ENCODE measurements around the gene CCDC78. TPM values are rescaled to one million over a fixed set of nuclear protein-coding genes. Genes with fewer than 3 reads are reported as not detected.
A peak's percentile ranks its signal among the peaks of the same experiment; 100 is the strongest.

The CCDC78 gene
- total RNA-seq = 7.3 and 8.3 TPM in 2 replicates

DNA sequence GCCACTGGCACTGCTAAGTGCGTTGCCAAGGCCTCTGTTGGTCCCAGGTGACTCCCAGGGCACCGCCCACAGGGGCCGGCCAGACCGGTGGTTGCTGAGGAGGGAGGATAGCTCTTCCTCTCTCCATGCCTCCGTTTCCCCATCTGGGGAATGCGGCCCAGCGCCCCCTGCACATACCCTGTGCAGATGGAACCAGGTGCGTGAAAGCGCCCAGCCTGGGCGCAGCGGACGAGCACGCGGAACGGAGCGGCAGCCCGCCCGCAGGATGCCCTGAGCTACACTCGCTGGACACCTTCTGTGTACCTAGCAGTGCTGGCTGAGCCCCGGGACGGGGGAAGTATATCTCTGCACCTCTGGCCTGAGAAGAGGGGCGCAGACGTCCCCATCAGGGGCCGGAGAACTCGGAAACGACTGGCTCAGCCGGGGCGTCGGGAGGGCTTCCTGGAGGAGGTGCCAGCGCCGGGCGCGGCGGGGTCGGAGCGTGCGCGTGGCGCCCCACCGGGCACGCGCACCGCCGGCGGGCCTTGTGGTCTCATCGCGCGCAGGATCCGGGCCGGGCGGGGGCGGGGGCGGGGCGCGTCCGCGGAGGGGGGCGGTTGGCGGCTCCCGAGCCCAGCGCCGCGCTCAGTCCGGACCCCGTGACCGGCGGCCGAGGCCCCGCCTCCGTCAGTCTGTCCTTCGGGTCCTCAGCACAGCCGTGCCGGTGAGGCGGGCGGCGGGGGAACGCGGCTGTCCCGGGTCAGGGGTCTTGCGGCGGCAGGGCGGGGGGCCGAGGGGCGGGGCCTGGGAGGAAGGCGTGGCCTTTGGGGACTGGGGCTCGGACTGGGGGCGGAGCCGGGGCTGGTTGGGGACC lies at the start of gene CCDC78, which contains the start of gene HAGHL:
Gene CCDC78 (minus strand): TSS at position 6 of the 853 bp plus-strand sequence. CDS start 76 bp downstream, outside the sequence.
Gene HAGHL (plus strand): TSS at position 669 of the 853 bp plus-strand sequence. CDS start 404 bp downstream, outside the sequence.
- Mint-ChIP-seq H3K9me3 (no peaks in the 10 kb centered on the region), H3K36me3 (ENCODE audit: low read depth) (no peaks in the 10 kb centered on the region), H3K27ac (no peak within 1 kb of the TSS), H3K4me3 (ENCODE audit: low read depth) (peak within 1 kb of the TSS; percentile 71), H3K4me1 (ENCODE audit: low read depth) (no peaks in the 10 kb centered on the region), H3K27me3 (ENCODE audit: low read depth) (no peaks in the 10 kb centered on the region)
- DNase-seq (ENCODE audit: low spot score) = peak; percentile 43
- intact Hi-C loops (cut with micrococcal nuclease) = no loop called here

DNA sequence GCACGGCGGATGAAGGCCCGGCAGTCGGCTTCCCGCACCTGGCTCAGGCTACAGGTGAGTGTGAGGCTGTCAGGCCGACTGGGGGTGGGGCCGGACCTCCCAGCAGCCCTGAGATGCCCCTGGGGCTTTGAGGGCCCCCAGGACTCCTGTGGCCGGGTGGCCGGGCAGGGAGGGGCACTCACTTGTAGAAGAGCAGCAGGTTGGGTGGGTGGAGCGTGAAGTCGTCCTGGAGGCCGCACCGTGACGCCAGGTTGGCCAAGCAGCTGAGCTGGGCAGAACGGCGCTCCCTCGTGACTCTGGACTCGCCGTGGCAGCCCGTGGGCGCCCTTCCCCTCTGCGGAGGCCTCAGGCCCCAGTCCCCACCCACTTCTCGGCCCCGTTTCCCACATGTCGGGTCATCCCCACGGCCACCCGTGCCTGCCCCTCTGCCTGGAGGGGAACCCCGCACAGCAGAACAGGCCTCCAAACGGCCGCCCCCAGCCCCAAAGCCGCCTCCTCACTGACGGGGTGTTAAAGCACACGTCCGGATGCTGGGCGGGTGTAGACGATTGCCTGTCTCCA lies 49.1 kb upstream of the CCDC78 start:
- intact Hi-C loops (cut with micrococcal nuclease) = no loop called here
- Mint-ChIP-seq H3K27me3 (ENCODE audit: low read depth) (no peaks in the 10 kb centered on the region), H3K36me3 (ENCODE audit: low read depth) (no peaks in the 10 kb centered on the region), H3K4me1 (ENCODE audit: low read depth) (peaks cover 2% of the 10 kb centered on the region), H3K4me3 (ENCODE audit: low read depth) (no peak overlapping the region), H3K9me3 (no peaks in the 10 kb centered on the region), H3K27ac (no peak overlapping the region)
- DNase-seq (ENCODE audit: low spot score) = no peak

- DNase-seq (ENCODE audit: low spot score) = no peak
- Mint-ChIP-seq H3K27me3 (ENCODE audit: low read depth) (no peaks in the 10 kb centered on the region), H3K27ac (no peak overlapping the region), H3K36me3 (ENCODE audit: low read depth) (no peaks in the 10 kb centered on the region), H3K4me3 (ENCODE audit: low read depth) (no peak overlapping the region), H3K4me1 (ENCODE audit: low read depth) (peaks cover 2% of the 10 kb centered on the region), H3K9me3 (no peaks in the 10 kb centered on the region)
- intact Hi-C loops (cut with micrococcal nuclease) = no loop called here
Measured at GRCh38 chr16:774086-775001, 48.1 kb upstream of the CCDC78 start.

- no peaks in the 10 kb centered on the region for H3K9me3 Mint-ChIP-seq
- no peak for DNase-seq (ENCODE audit: low spot score)
- no peaks in the 10 kb centered on the region for H3K36me3 Mint-ChIP-seq (ENCODE audit: low read depth)
- H3K27ac Mint-ChIP-seq = no peak overlapping the region
- H3K27me3 Mint-ChIP-seq (ENCODE audit: low read depth) = no peaks in the 10 kb centered on the region
- peaks cover 2% of the 10 kb centered on the region for H3K4me1 Mint-ChIP-seq (ENCODE audit: low read depth)
- H3K4me3 Mint-ChIP-seq (ENCODE audit: low read depth) = no peak overlapping the region
- intact Hi-C loops (cut with micrococcal nuclease) = no loop called here
Measured at GRCh38 chr16:772959-773358, 46.7 kb upstream of the CCDC78 start.

DNA sequence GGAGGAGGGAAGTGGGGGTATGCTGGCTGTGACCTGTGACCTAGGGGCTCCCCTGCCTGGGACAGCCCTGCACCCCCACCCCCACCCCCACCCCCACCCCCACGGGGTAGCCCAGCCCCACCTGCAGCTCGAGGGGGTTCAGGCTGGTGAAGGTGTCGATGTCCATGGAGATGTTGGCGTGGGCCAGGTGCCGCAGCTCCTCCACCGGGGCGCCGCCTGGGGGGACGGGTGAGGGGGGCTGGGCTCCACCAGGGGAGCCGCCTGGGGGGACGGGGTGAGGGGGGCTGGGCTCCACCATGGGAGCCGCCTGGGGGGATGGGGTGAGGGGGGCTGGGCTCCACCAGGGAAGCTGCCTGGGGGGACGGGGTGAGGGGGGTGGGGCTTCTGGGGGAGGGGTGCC lies 44.2 kb upstream of the CCDC78 start:
- intact Hi-C loops (cut with micrococcal nuclease) = no loop called here
- Mint-ChIP-seq H3K4me3 (ENCODE audit: low read depth) (no peak overlapping the region), H3K9me3 (no peaks in the 10 kb centered on the region), H3K4me1 (ENCODE audit: low read depth) (no peaks in the 10 kb centered on the region), H3K36me3 (ENCODE audit: low read depth) (no peaks in the 10 kb centered on the region), H3K27me3 (ENCODE audit: low read depth) (no peaks in the 10 kb centered on the region), H3K27ac (no peak overlapping the region)
- DNase-seq (ENCODE audit: low spot score) = no peak

DNA sequence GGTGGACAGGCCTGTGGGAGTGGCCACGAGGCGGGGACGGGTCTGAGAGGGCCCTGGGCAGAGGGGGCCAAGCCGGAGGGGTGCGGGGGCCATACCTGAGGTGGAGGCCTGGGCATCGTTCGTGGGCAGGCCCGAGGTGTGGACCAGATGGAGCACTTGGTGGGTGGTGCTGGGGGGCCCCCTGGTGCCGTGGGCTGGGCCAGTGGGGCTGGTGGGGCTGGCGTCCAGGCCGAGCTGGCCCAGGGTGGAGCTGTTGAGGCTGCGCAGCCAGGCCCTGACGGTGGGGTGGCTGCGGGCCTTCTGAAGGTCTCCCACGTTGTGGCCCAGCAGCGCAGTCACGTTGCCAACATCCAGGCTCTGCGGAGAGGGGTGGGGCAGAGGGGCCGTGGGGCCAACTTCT lies 43.7 kb upstream of the CCDC78 start:
- Mint-ChIP-seq H3K9me3 (no peaks in the 10 kb centered on the region), H3K36me3 (ENCODE audit: low read depth) (no peaks in the 10 kb centered on the region), H3K4me3 (ENCODE audit: low read depth) (no peak overlapping the region), H3K4me1 (ENCODE audit: low read depth) (no peaks in the 10 kb centered on the region), H3K27ac (no peak overlapping the region), H3K27me3 (ENCODE audit: low read depth) (no peaks in the 10 kb centered on the region)
- intact Hi-C loops (cut with micrococcal nuclease) = no loop called here
- no peak for DNase-seq (ENCODE audit: low spot score)

- no peaks in the 10 kb centered on the region for H3K9me3 Mint-ChIP-seq
- H3K36me3 Mint-ChIP-seq (ENCODE audit: low read depth) = no peaks in the 10 kb centered on the region
- intact Hi-C loops (cut with micrococcal nuclease) = no loop called here
- no peaks in the 10 kb centered on the region for H3K27me3 Mint-ChIP-seq (ENCODE audit: low read depth)
- no peaks in the 10 kb centered on the region for H3K4me1 Mint-ChIP-seq (ENCODE audit: low read depth)
- H3K4me3 Mint-ChIP-seq (ENCODE audit: low read depth) = no peak overlapping the region
- no peak for DNase-seq (ENCODE audit: low spot score)
- no peak overlapping the region for H3K27ac Mint-ChIP-seq
Measured at GRCh38 chr16:769184-769784, 43.0 kb upstream of the CCDC78 start.

- H3K9me3 Mint-ChIP-seq = no peaks in the 10 kb centered on the region
- no peak overlapping the region for H3K4me3 Mint-ChIP-seq (ENCODE audit: low read depth)
- no peak for DNase-seq (ENCODE audit: low spot score)
- no peaks in the 10 kb centered on the region for H3K4me1 Mint-ChIP-seq (ENCODE audit: low read depth)
- H3K27ac Mint-ChIP-seq = no peak overlapping the region
- intact Hi-C loops (cut with micrococcal nuclease) = no loop called here
- no peaks in the 10 kb centered on the region for H3K36me3 Mint-ChIP-seq (ENCODE audit: low read depth)
- no peaks in the 10 kb centered on the region for H3K27me3 Mint-ChIP-seq (ENCODE audit: low read depth)
Measured at GRCh38 chr16:768428-768827, 42.2 kb upstream of the CCDC78 start.

DNA sequence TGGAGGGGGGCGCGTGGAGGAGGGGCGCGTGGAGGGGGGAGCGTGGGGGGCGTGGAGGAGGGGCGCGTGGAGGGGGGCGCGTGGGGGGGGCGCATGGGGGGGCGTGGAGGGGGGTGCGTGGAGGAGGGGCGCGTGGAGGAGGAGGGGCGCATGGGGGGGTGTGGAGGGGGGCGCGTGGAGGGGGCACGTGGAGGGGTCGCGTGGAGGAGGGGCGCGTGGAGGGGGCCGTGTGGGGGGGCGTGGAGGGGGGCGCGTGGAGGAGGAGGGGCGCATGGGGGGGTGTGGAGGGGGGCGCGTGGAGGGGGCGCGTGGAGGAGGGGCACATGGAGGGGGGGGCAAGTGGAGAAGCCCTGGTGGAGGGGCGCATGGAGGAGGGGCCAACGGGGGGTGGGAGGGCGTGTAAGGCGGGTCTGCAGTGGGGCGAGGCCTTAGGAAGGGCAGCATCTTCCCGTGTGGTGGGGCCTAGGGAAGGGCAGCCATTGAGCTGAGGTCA lies 41.5 kb upstream of the CCDC78 start:
- H3K4me3 Mint-ChIP-seq (ENCODE audit: low read depth) = no peak overlapping the region
- no peak overlapping the region for H3K27ac Mint-ChIP-seq
- intact Hi-C loops (cut with micrococcal nuclease) = no loop called here
- no peaks in the 10 kb centered on the region for H3K9me3 Mint-ChIP-seq
- H3K36me3 Mint-ChIP-seq (ENCODE audit: low read depth) = no peaks in the 10 kb centered on the region
- H3K4me1 Mint-ChIP-seq (ENCODE audit: low read depth) = no peaks in the 10 kb centered on the region
- no peak for DNase-seq (ENCODE audit: low spot score)
- H3K27me3 Mint-ChIP-seq (ENCODE audit: low read depth) = no peaks in the 10 kb centered on the region

DNA sequence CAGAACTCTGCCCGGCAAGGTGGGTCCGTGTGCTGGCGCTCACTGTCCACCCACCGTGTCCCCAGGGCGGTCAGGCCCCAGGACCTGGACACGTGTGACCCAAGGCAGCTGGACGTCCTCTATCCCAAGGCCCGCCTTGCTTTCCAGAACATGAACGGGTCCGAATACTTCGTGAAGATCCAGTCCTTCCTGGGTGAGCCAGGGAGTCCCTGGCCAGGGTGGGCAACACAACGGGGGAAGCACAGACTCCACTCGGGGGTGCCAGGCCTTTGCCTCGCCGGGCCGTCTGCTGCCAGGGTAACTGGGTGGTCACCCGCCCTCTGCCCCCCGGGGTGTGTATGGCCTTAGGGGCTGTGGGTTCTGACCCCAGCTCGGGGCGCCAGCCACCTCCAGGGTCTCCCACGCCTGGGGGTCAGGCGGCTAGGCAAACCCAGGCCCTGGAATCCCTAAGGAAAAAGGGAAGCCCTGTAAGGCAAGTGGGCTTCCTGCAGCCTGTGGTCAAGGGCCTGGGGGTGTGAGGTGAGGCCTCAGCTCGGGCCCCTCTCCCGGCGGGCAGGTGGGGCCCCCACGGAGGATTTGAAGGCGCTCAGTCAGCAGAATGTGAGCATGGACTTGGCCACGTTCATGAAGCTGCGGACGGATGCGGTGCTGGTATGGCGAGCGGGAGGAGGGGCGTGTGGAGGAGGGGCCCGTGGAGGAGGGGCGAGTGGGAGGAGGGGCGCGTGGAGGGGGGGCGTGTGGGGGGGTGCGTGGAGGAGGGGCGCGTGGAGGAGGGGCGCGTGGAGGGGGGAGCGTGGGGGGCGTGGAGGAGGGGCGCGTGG lies 40.8 kb upstream of the CCDC78 start:
- Mint-ChIP-seq H3K9me3 (no peaks in the 10 kb centered on the region), H3K27me3 (ENCODE audit: low read depth) (no peaks in the 10 kb centered on the region), H3K27ac (no peak overlapping the region), H3K4me3 (ENCODE audit: low read depth) (no peak overlapping the region), H3K4me1 (ENCODE audit: low read depth) (no peaks in the 10 kb centered on the region), H3K36me3 (ENCODE audit: low read depth) (no peaks in the 10 kb centered on the region)
- DNase-seq (ENCODE audit: low spot score) = no peak
- intact Hi-C loops (cut with micrococcal nuclease) = no loop called here

GRCh38 chr16:766008-766819 lies 40.0 kb upstream of the CCDC78 start:
- intact Hi-C loops (cut with micrococcal nuclease) = no loop called here
- no peak overlapping the region for H3K27ac Mint-ChIP-seq
- H3K36me3 Mint-ChIP-seq (ENCODE audit: low read depth) = no peaks in the 10 kb centered on the region
- H3K9me3 Mint-ChIP-seq = no peaks in the 10 kb centered on the region
- H3K27me3 Mint-ChIP-seq (ENCODE audit: low read depth) = no peaks in the 10 kb centered on the region
- no peak for DNase-seq (ENCODE audit: low spot score)
- no peak overlapping the region for H3K4me3 Mint-ChIP-seq (ENCODE audit: low read depth)
- H3K4me1 Mint-ChIP-seq (ENCODE audit: low read depth) = no peaks in the 10 kb centered on the region

All from activated T-helper 2 cell treated with anti-CD3 and anti-CD28 coated beads, Interferon-gamma antibody, Interleukin-2, Interleukin-4, amounts not matched to agents 10 μg/mL and 5 μg/mL and 100 μg/mL, durations not matched to agents 14 hours and 24 hours and 36 hours (primary cell).